Measurements from ENCODE around the gene GSTA4. TPM values are rescaled to one million over a fixed set of nuclear protein-coding genes. Genes with fewer than 3 reads are reported as not detected.
"Not testable (repeated sequence)": the region's sequence is repeated elsewhere in the genome, so short reads cannot be mapped to it uniquely, and the experiment has no call there.

Gene GSTA4
- polyA plus RNA-seq, 6 donors from 2014 or later = 6.7 to 16.1 (median 8.3) TPM

- Mint-ChIP-seq H3K9me3 (no peaks in the 10 kb centered on the region), H3K4me1 (no peaks in the 10 kb centered on the region), H3K36me3 (peaks cover 38 to 52% of the 10 kb centered on the region in 2 donors), H3K27ac (peak overlapping the region in 1 of 6 donors; percentile 28), H3K27me3 (no peaks in the 10 kb centered on the region), H3K4me3 (no peak overlapping the region)
- ATAC-seq (ENCODE audit: low read depth in 2 of 2) (no peak), DNase-seq (no peak)
Measured at GRCh38 chr6:53028467-53028866, 33.4 kb upstream of the GSTA4 start.

- DNase-seq (no peak), ATAC-seq (ENCODE audit: low read depth in 2 of 2) (no peak)
- Mint-ChIP-seq H3K27me3 (no peaks in the 10 kb centered on the region), H3K4me3 (no peak overlapping the region), H3K4me1 (no peaks in the 10 kb centered on the region), H3K9me3 (no peaks in the 10 kb centered on the region), H3K36me3 (peaks cover 30 to 49% of the 10 kb centered on the region in 2 donors), H3K27ac (no peak overlapping the region)
Measured at GRCh38 chr6:53027131-53027718, 32.1 kb upstream of the GSTA4 start.

GRCh38 chr6:53026526-53026925 is 31.4 kb upstream of the GSTA4 start:
- DNase-seq (no peak), ATAC-seq (ENCODE audit: low read depth in 2 of 2) (no peak)
- Mint-ChIP-seq H3K4me3 (no peak overlapping the region), H3K4me1 (no peaks in the 10 kb centered on the region), H3K27ac (no peak overlapping the region), H3K9me3 (no peaks in the 10 kb centered on the region), H3K27me3 (no peaks in the 10 kb centered on the region), H3K36me3 (peaks cover 31 to 49% of the 10 kb centered on the region in 2 donors)

- no peaks in the 10 kb centered on the region for H3K27me3 Mint-ChIP-seq
- no peak overlapping the region for H3K27ac Mint-ChIP-seq
- ATAC-seq (ENCODE audit: low read depth in 2 of 2) (no peak), DNase-seq (no peak)
- peaks cover 0 to 4% (median 0%) of the 10 kb centered on the region in 3 donors for H3K4me1 Mint-ChIP-seq
- H3K36me3 Mint-ChIP-seq = peaks cover 25 to 27% of the 10 kb centered on the region in 2 donors
- peak overlapping the region in 1 of 8 donors; percentile 54 for H3K4me3 Mint-ChIP-seq
- H3K9me3 Mint-ChIP-seq = no peaks in the 10 kb centered on the region
Measured at GRCh38 chr6:53023323-53023722, 28.2 kb upstream of the GSTA4 start.

GRCh38 chr6:53020005-53020744 is 25.1 kb upstream of the GSTA4 start:
- no peak for DNase-seq
- H3K27me3 Mint-ChIP-seq = no peaks in the 10 kb centered on the region
- ATAC-seq (ENCODE audit: low read depth in 2 of 2) = no peak
- no peak overlapping the region for H3K27ac Mint-ChIP-seq
- H3K4me3 Mint-ChIP-seq = no peak overlapping the region
- H3K36me3 Mint-ChIP-seq = peaks cover 29 to 32% of the 10 kb centered on the region in 2 donors
- H3K9me3 Mint-ChIP-seq = no peaks in the 10 kb centered on the region
- peaks cover 0 to 14% (median 0%) of the 10 kb centered on the region in 3 donors for H3K4me1 Mint-ChIP-seq

- Mint-ChIP-seq H3K4me3 (no peak overlapping the region), H3K27ac (no peak overlapping the region), H3K36me3 (peaks cover 33 to 37% of the 10 kb centered on the region in 2 donors), H3K9me3 (no peaks in the 10 kb centered on the region), H3K4me1 (peaks cover 0 to 14% (median 0%) of the 10 kb centered on the region in 3 donors), H3K27me3 (no peaks in the 10 kb centered on the region)
- ATAC-seq (ENCODE audit: low read depth in 2 of 2) (no peak), DNase-seq (no peak)
Measured at GRCh38 chr6:53018446-53018845, 23.4 kb upstream of the GSTA4 start.

GRCh38 chr6:53015486-53015885 is 20.4 kb upstream of the GSTA4 start:
- Mint-ChIP-seq H3K4me1 (peaks cover 0 to 10% (median 0%) of the 10 kb centered on the region in 3 donors), H3K4me3 (no peak overlapping the region), H3K36me3 (peaks cover 37 to 53% of the 10 kb centered on the region in 2 donors), H3K27me3 (no peaks in the 10 kb centered on the region), H3K9me3 (no peaks in the 10 kb centered on the region), H3K27ac (no peak overlapping the region)
- ATAC-seq (ENCODE audit: low read depth in 2 of 2) = no peak
- no peak for DNase-seq

- H3K27ac Mint-ChIP-seq = no peak overlapping the region
- H3K27me3 Mint-ChIP-seq = no peaks in the 10 kb centered on the region
- peaks cover 45 to 58% of the 10 kb centered on the region in 2 donors for H3K36me3 Mint-ChIP-seq
- H3K4me3 Mint-ChIP-seq = no peak overlapping the region
- DNase-seq (no peak), ATAC-seq (ENCODE audit: low read depth in 2 of 2) (no peak)
- H3K9me3 Mint-ChIP-seq = no peaks in the 10 kb centered on the region
- peaks cover 0 to 10% (median 0%) of the 10 kb centered on the region in 3 donors for H3K4me1 Mint-ChIP-seq
Measured at GRCh38 chr6:53014744-53015143, 19.7 kb upstream of the GSTA4 start.

GRCh38 chr6:53014063-53014462 is 19.0 kb upstream of the GSTA4 start:
- ATAC-seq (ENCODE audit: low read depth in 2 of 2) = no peak
- Mint-ChIP-seq H3K4me1 (peaks cover 0 to 10% (median 0%) of the 10 kb centered on the region in 3 donors), H3K4me3 (no peak overlapping the region), H3K9me3 (no peaks in the 10 kb centered on the region), H3K36me3 (peaks cover 49 to 61% of the 10 kb centered on the region in 2 donors), H3K27me3 (no peaks in the 10 kb centered on the region), H3K27ac (no peak overlapping the region)
- DNase-seq = no peak

GRCh38 chr6:53011979-53012378 is 16.9 kb upstream of the GSTA4 start:
- ATAC-seq (ENCODE audit: low read depth in 2 of 2) = no peak
- Mint-ChIP-seq H3K27me3 (no peaks in the 10 kb centered on the region), H3K4me1 (no peaks in the 10 kb centered on the region), H3K36me3 (peaks cover 35 to 54% of the 10 kb centered on the region in 2 donors), H3K27ac (no peak overlapping the region), H3K9me3 (no peaks in the 10 kb centered on the region), H3K4me3 (no peak overlapping the region)
- DNase-seq = no peak

GRCh38 chr6:53010504-53010903 is 15.4 kb upstream of the GSTA4 start:
- H3K36me3 Mint-ChIP-seq = peaks cover 41 to 53% of the 10 kb centered on the region in 2 donors
- peak overlapping the region in 2 of 6 donors; percentile 12 to 49 for H3K27ac Mint-ChIP-seq
- ATAC-seq (ENCODE audit: low read depth in 2 of 2) = no peak
- no peak overlapping the region for H3K4me3 Mint-ChIP-seq
- no peak for DNase-seq
- no peaks in the 10 kb centered on the region for H3K4me1 Mint-ChIP-seq
- no peaks in the 10 kb centered on the region for H3K9me3 Mint-ChIP-seq
- no peaks in the 10 kb centered on the region for H3K27me3 Mint-ChIP-seq

- Mint-ChIP-seq H3K36me3 (peaks cover 36 to 48% of the 10 kb centered on the region in 2 donors), H3K27ac (peak overlapping the region in 1 of 6 donors; percentile 12), H3K4me1 (no peaks in the 10 kb centered on the region), H3K9me3 (no peaks in the 10 kb centered on the region), H3K27me3 (no peaks in the 10 kb centered on the region), H3K4me3 (no peak overlapping the region)
- DNase-seq = no peak
- ATAC-seq (ENCODE audit: low read depth in 2 of 2) = no peak
Measured at GRCh38 chr6:53009511-53009910, 14.4 kb upstream of the GSTA4 start.

- Mint-ChIP-seq H3K27ac (no peak overlapping the region), H3K36me3 (peaks cover 36 to 48% of the 10 kb centered on the region in 2 donors), H3K4me3 (no peak overlapping the region), H3K27me3 (no peaks in the 10 kb centered on the region), H3K4me1 (no peaks in the 10 kb centered on the region), H3K9me3 (no peaks in the 10 kb centered on the region)
- no peak for ATAC-seq (ENCODE audit: low read depth in 2 of 2)
- DNase-seq = no peak
Measured at GRCh38 chr6:53009056-53009455, 14.0 kb upstream of the GSTA4 start.

- DNase-seq; H3K9me3 Mint-ChIP-seq; H3K4me3 Mint-ChIP-seq; H3K4me1 Mint-ChIP-seq; ATAC-seq (ENCODE audit: low read depth in 2 of 2); H3K27ac Mint-ChIP-seq; H3K27me3 Mint-ChIP-seq: not testable (repeated sequence)
- H3K36me3 Mint-ChIP-seq = peaks cover 29 to 43% of the 10 kb centered on the region in 2 donors
Measured at GRCh38 chr6:53008192-53008687, 13.2 kb upstream of the GSTA4 start.
